Endothelial cell (in vitro differentiated cells): Measurements from ENCODE around the gene SAMD3. TPM values are rescaled to one million over a fixed set of nuclear protein-coding genes. Genes with fewer than 3 reads are reported as not detected.

Experiments
- DNase-seq: peaks from one replicate; pipeline ENCODE4 v3.0.0; 2021; ENCODE audit warnings: low spot score
- H3K27ac Mint-ChIP-seq: one replicate; pipeline ENCODE4 v1.8.0; 2021; ENCODE audit warnings: mixed read lengths, inconsistent platforms; ENCODE audit not compliant: unreplicated experiment
- H3K27me3 Mint-ChIP-seq: one replicate; pipeline ENCODE4 v1.8.0; 2021; ENCODE audit warnings: mild to moderate bottlenecking, moderate library complexity, mixed read lengths, inconsistent platforms; ENCODE audit not compliant: unreplicated experiment
- H3K36me3 Mint-ChIP-seq: one replicate; pipeline ENCODE4 v1.8.0; 2021; ENCODE audit warnings: mild to moderate bottlenecking, low read depth, mixed read lengths, inconsistent platforms; ENCODE audit not compliant: unreplicated experiment
- H3K4me1 Mint-ChIP-seq: one replicate; pipeline ENCODE4 v1.8.0; 2021; ENCODE audit warnings: mild to moderate bottlenecking, mixed read lengths, inconsistent platforms; ENCODE audit not compliant: unreplicated experiment
- H3K4me3 Mint-ChIP-seq: one replicate; pipeline ENCODE4 v1.8.0; 2021; ENCODE audit warnings: mild to moderate bottlenecking, mixed read lengths, inconsistent platforms; ENCODE audit not compliant: unreplicated experiment
- H3K9me3 Mint-ChIP-seq: one replicate; pipeline ENCODE4 v1.8.0; 2021; ENCODE audit warnings: mixed read lengths, inconsistent platforms; ENCODE audit not compliant: unreplicated experiment
- CTCF ChIP-seq: fragments of 200-600 bp; sonication (generic); IDR thresholded peaks from one replicate; pipeline ENCODE4 v1.5.0; 2021; ENCODE audit warnings: antibody characterized with exemption; ENCODE audit not compliant: unreplicated experiment
- total RNA-seq: library from RNA; stranded (reverse); fragmentation: NEBNext Ultra II Directional; extraction: Animal tissue kit (Norgen Biotek cat#: 25700); gene quantifications from one replicate; pipeline ENCODE4 v1.2.1, GENCODE V29; 2021; ENCODE audit not compliant: unreplicated experiment

Gene SAMD3
- total RNA-seq, 1 donor from 2014 or later: 1.0 TPM

- Mint-ChIP-seq H3K4me1 (peaks cover 9% of the 10 kb centered on the region), H3K4me3 (no peak overlapping the region), H3K36me3 (peaks cover 32% of the 10 kb centered on the region), H3K27me3 (peaks cover 2% of the 10 kb centered on the region), H3K9me3 (no peaks in the 10 kb centered on the region), H3K27ac (no peak overlapping the region)
- no peak for DNase-seq
- no peak for TF ChIP-seq CTCF
Measured at GRCh38 chr6:130098317-130098716, 124.4 kb downstream of the SAMD3 start.

Other genes starting within 250 kb of the SAMD3 start
- 47.9 TPM for gene L3MBTL3, start 204.4 kb downstream of the SAMD3 start, total RNA-seq
- gene TMEM200A, start 143.1 kb upstream of the SAMD3 start, total RNA-seq: 3.5 TPM